ENCODE measurements around the gene L3MBTL1.

L3MBTL1 gene

DNA sequence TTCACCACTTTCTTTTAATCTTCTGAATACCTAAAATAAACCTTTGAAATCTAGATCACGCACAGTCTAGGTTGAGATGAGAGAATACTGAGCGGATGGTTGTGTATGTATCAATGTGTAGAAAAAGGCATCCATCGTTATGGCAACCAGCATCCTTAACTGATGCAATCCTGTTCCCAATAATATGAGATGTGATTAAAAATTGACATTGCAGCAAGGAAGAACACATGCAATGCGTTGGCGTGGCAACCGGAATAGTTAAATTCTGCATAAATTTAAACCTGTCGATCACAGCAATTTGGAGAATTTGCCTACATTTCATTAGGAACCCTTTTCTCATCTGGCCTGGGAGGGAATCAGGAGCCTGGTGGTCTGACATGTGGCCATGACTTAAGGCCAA, 1.3 kb upstream of the L3MBTL1 start:
- DNase-seq (ENCODE audit: low read depth in 2 of 2), result no peak

GRCh38 chr20:43508106-43508505, 609 bp downstream of the L3MBTL1 start:
- no peak for DNase-seq (ENCODE audit: low read depth in 2 of 2)

- no peak for DNase-seq (ENCODE audit: low read depth in 2 of 2)
Observed at GRCh38 chr20:43508604-43509040, 1.1 kb downstream of the L3MBTL1 start.

GRCh38 chr20:43511879-43512278, 4.4 kb downstream of the L3MBTL1 start:
- no peak for DNase-seq (ENCODE audit: low read depth in 2 of 2)

DNA sequence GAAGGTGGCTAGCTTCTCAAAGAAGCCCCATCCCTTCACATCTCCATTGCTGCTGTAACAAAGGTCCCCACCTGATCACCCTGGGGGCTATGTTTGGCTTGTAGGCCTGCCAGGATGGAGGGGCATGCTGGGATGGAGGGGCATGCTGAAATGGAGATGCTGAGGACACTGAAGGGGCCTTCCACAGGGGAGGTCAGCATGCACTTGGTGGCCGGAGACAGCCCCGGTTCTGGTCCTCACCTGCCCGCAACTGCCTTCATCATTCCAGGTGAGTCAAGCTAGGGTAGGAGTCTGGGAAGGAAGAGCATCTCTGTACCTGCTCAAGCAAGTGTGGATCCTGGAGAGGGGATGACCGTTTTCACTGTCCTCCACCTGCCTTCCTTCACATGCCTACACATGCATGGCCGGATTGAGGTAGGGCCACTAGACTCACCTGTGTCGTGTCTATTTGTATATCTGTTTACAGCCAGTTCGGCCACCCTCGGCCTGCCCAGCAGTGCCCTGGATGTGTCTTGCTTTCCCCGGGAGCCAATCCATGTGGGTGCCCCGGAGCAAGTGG, 6.0 kb downstream of the L3MBTL1 start:
- no peak for DNase-seq (ENCODE audit: low read depth in 2 of 2)

DNA sequence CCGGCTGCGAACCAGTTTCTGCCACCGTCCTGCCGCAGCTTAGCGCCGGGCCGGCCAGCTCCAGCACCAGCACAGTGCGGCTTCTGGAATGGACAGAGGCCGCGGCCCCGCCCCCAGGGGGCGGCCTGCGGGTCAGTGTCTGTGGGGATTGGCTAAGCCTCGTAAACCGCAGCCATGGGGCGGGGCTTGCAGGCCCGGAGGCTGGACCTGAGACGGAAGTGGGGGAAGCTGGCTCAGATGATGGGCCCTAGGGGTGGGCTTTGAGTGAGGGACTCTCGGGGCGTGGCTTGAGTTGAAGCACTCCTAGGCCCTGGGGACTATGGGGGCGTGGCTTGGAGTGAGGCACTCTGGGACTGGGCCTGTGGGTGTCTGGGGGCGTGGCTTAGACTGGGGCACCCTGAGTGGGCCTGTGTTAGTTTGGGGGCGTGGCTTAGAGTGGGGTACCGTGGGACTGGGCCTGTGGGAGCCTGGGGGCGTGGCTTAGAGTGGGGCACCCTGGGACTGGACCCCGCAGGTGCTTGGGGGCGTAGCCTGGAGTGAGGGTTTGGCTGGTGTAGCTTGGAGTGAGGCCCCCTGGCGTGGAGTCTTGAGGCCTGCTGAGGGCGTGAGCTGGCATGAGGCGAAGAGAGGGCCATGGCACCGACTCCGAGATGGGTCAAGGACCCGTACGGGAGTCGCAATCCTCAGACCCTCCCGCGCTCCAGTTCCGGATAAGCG, 6.6 kb downstream of the L3MBTL1 start:
- peak; percentile 88 to 94 for DNase-seq (ENCODE audit: low read depth in 2 of 2)

GRCh38 chr20:43514648-43514999, 7.1 kb downstream of the L3MBTL1 start:
- DNase-seq (ENCODE audit: low read depth in 2 of 2), result peak; percentile 3 to 7

GRCh38 chr20:43515628-43516027, 8.1 kb downstream of the L3MBTL1 start:
- DNase-seq (ENCODE audit: low read depth in 2 of 2), result no peak

- no peak for DNase-seq (ENCODE audit: low read depth in 2 of 2)
Observed at GRCh38 chr20:43516251-43516824, 8.8 kb downstream of the L3MBTL1 start.

GRCh38 chr20:43520074-43520630, 12.7 kb downstream of the L3MBTL1 start:
- DNase-seq (ENCODE audit: low read depth in 2 of 2), result no peak

DNA sequence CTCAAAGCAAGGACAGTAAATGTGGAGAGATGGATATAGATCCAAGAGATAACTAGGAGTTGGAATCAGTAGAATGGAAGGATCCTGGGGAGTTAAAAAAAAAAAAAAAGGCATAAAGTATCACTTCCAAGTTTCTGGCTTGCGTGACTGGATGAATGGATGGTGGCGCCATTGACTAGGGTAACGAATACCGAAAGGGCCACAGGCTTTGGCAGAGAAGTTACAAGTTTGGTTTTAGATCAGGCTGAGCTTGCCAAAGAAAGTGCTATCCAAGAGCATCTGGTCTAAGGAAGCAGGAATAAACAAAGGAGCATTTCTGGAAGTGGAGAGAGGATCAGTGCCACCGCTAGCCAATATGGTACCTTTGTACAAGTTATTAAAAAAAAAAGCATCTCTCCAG, 17.5 kb downstream of the L3MBTL1 start:
- no peak for DNase-seq (ENCODE audit: low read depth in 2 of 2)

DNA sequence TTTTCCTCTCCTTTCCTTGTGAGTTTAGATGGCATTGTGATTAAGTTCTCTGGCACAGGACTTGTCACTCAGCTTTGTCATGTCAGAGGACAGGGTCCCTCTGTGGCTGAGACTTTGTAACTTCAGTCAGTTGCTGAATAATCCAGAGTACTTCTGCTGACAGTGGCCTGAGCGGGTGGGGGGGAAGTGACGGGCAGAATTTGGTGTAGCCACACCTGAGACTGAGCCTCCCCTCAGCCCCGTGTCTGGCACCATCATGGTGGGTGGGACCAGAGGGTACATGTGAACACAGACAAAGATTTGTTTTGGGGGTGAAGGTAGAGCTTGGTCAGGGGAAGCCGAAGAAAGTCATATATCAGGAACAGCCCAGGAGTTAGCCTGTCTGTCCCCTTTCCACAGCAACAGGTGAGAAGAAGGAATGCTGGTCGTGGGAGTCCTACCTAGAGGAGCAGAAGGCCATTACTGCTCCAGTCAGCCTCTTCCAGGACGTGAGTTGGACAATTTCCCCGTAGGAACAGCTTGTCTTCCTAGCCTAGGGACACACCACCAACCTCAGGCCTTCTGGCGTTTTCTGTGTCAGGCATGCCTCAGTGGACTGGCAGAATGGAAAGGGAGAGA, 20.9 kb downstream of the L3MBTL1 start:
- DNase-seq (ENCODE audit: low read depth in 2 of 2), result no peak

- DNase-seq (ENCODE audit: low read depth in 2 of 2), result no peak
Observed at GRCh38 chr20:43529051-43529450, 21.6 kb downstream of the L3MBTL1 start.

GRCh38 chr20:43529457-43530153, 22.1 kb downstream of the L3MBTL1 start:
- DNase-seq (ENCODE audit: low read depth in 2 of 2), result no peak

DNA sequence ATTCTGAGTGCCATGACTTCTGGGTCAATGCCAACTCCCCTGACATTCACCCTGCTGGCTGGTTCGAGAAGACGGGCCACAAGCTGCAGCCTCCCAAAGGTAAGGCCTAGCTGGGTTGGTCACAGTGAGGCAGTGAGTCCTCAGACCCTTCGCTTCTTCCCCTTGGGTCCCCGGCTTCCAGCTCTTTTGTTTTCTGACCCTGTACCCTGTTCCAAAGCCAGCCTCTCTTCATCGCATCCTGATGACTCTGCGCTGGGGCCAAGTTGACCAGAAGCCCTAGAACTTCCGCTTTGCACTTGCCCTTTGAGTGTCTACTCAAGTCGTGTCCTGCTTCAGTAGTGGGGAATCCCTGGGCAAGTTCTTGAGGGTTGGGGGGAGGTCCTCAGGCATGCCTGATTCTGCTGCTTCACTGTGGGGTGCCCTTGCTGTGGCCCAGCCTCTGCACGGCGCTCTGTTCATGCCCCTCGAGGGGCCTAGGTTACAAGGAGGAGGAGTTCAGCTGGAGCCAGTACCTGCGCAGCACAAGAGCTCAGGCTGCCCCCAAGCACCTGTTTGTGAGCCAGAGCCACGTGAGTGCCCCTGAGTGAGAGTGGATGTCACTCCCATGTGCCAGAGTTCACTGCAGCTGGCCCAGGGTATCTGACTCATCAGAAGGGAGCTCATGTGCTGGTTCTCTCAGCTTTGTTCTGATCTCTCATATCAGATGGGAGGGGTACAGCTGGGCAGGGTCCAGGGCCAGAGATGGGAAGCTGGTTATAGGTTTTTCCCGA, 23.0 kb downstream of the L3MBTL1 start:
- DNase-seq (ENCODE audit: low read depth in 2 of 2), result no peak

GRCh38 chr20:43531091-43531443, 23.6 kb downstream of the L3MBTL1 start:
- DNase-seq (ENCODE audit: low read depth in 2 of 2), result no peak

DNA sequence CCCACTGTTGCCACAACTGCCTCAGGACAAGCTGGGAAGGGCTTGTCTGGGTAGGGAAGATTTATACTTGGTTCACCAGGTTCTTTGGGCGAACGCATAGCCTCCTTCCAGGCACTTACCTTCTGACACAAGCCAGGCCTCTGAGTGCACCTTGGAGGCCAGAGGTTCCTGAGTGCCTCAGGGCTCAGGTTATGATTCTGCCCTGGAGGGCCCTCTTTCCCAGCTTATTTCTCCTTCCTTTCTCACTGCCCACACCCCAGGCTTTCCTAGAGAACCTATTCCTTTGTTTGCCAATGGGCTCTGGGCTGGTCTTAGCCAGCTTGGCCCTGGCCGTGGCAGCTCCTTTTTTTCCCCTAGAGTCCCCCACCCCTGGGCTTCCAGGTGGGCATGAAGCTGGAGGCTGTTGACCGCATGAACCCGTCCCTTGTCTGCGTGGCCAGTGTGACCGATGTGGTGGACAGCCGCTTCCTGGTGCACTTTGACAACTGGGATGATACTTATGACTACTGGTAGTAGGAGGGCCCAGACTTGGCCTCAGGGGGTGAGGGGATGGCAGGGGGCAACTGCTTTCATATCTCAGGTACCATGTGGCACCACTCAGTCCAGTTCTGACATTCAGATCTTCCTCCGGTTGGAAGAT, 25.0 kb downstream of the L3MBTL1 start:
- DNase-seq (ENCODE audit: low read depth in 2 of 2), result no peak

GRCh38 chr20:43533060-43533459, 25.6 kb downstream of the L3MBTL1 start:
- DNase-seq (ENCODE audit: low read depth in 2 of 2), result no peak

- DNase-seq (ENCODE audit: low read depth in 2 of 2), result no peak
Observed at GRCh38 chr20:43534016-43534415, 26.5 kb downstream of the L3MBTL1 start.

DNA sequence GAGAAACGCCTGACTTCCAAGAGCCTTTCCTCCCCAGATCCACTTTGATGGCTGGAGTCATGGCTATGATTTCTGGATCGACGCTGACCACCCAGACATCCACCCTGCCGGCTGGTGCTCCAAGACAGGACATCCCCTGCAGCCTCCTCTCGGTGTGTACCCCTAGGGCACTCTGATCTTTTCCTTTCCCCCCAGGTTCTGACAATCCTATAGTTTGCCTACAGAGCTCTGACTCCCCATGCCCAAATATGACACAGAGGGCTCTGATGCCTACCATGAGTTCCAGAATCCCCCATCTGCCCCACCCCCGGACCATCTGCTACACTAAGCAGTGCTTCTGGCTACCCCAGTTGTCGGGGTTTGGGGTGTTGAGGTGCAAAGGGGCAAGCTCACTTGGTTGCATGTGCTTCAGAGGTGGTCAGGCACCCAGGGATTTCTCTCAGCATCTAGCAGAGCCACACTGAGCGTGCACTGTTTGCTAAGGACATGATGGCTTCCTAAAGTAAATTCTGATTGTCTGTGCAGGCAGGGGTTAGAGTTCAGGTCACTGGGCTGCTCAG, 27.4 kb downstream of the L3MBTL1 start:
- DNase-seq (ENCODE audit: low read depth in 2 of 2), result no peak

All from stimulated activated CD4-positive, alpha-beta T cell treated with anti-CD3 and anti-CD28 coated beads, Interleukin-15, amount 100 ng/mL, for 48 hours (primary cell).